Activated T-helper 2 cell treated with anti-CD3 and anti-CD28 coated beads, Interferon-gamma antibody, Interleukin-2, Interleukin-4, amounts not matched to agents 10 μg/mL and 5 μg/mL and 100 μg/mL, durations not matched to agents 14 hours and 24 hours and 36 hours (primary cell): ENCODE measurements around the gene EXOSC2. TPM values are rescaled to one million over a fixed set of nuclear protein-coding genes. Genes with fewer than 3 reads are reported as not detected.
"Not testable (repeated sequence)": the region's sequence is repeated elsewhere in the genome, so short reads cannot be mapped to it uniquely, and the experiment has no call there.

ENCODE experiments used
- DNase-seq: peaks from one replicate; pipeline ENCODE4 v3.0.0; 2021; ENCODE audit warnings: low spot score
- H3K27ac Mint-ChIP-seq: one replicate; pipeline ENCODE4 v1.8.0; 2021; ENCODE audit warnings: mixed read lengths
- H3K27me3 Mint-ChIP-seq: one replicate; pipeline ENCODE4 v1.8.0; 2021; ENCODE audit warnings: low read depth, mixed read lengths
- H3K36me3 Mint-ChIP-seq: one replicate; pipeline ENCODE4 v1.8.0; 2021; ENCODE audit warnings: low read depth, mixed read lengths
- H3K4me1 Mint-ChIP-seq: one replicate; pipeline ENCODE4 v1.8.0; 2021; ENCODE audit warnings: low read depth, mixed read lengths
- H3K4me3 Mint-ChIP-seq: one replicate; pipeline ENCODE4 v1.8.0; 2021; ENCODE audit warnings: low read depth, mild to moderate bottlenecking, moderate library complexity, mixed read lengths
- H3K9me3 Mint-ChIP-seq: one replicate; pipeline ENCODE4 v1.8.0; 2021; ENCODE audit warnings: mixed read lengths
- intact Hi-C: fragments of 100-400 bp; cut with micrococcal nuclease; formaldehyde crosslinking; loops from one replicate; pipeline ENCODE4 v1.15.1; 2023
- total RNA-seq: library from RNA; stranded (reverse); gene quantifications from 2 replicates; pipeline ENCODE4 v1.2.3, GENCODE V29; 2022

Gene EXOSC2
- total RNA-seq, 1 donor from 2014 or later: 93.0 TPM

DNA sequence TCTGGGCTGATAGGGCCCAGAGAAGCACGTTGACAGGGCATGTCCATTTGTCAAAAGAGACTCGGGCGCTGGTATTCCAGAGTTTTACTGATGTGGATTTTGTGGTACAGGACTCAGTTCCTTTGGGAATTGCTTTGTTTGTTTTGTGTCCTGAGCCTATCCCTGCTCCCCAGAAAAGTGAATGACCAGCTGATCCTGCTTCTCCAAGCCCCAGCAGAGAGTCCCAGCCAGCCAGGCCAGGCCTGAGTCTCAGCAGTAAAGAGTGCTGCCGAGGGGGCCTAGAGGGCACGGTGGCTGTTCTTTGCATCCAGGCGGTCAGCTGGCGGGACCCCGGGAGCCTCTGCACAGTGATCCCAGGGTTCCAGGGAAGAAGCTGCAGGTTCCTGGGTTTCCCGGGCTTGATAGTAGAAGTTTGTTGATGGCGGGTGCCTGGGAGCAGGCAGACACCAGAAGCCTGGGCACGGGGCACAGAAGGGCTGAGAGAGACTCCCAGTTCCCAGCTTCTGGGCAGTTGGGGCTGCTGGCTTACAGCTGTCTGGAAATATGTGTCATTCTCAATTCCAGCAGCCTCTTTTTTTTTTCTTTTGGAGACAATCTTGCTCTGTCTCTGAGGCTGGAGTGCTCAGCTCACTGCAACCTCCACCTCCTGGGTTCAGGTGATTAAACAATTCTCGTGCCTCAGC lies 20.5 kb upstream of the EXOSC2 start:
- intact Hi-C loops: no loop called here
- Mint-ChIP-seq H3K27me3 (peaks cover 13% of the 10 kb centered on the region), H3K4me1 (no peaks in the 10 kb centered on the region), H3K27ac (no peak overlapping the region), H3K36me3 (no peaks in the 10 kb centered on the region), H3K4me3 (no peak overlapping the region), H3K9me3 (no peaks in the 10 kb centered on the region)
- no peak for DNase-seq

DNA sequence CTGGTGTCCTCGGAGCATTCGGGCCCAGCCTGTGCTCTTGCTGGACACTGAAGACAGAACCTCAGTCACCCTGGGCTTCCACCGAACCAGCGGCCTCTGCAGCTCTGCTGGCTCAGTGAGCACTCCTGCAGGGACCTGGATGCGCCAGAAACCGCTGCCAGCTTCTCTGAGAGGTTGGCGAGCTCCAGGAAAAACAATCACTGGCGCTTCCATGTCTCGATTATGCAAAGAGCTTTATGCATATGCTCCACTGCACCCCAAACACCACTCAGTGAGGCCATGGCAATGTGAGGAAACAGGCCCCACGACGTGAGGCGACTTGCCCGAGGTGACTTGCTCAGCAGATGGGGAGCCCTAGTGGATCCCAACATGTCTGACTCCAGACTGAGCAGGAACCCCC lies 18.2 kb upstream of the EXOSC2 start:
- Mint-ChIP-seq H3K9me3 (no peaks in the 10 kb centered on the region), H3K4me3 (no peak overlapping the region), H3K27me3 (peaks cover 14% of the 10 kb centered on the region), H3K36me3 (no peaks in the 10 kb centered on the region), H3K27ac (no peak overlapping the region), H3K4me1 (no peaks in the 10 kb centered on the region)
- intact Hi-C loops: no loop called here
- DNase-seq: no peak

DNA sequence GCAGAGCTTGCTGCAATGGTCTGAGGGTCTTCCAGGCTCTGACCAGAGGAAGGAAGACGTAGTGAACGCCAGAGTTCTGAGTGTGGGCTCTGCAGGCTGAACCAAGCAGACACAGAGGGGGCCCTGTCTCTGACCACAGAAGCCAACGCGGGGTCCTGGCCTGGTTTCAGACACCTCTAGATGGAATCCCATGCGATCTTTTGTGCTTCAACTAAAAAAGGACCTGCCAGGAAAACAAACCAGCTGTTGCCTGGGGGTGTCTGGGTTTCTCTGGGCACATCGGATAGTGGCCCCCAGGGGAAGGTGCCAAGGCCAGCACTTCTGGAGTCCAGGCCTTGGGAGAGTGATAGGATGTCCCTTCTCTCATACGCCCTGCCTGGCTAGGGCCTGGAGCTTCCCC lies 16.3 kb upstream of the EXOSC2 start:
- Mint-ChIP-seq H3K4me3 (no peak overlapping the region), H3K9me3 (no peaks in the 10 kb centered on the region), H3K27me3 (peaks cover 9% of the 10 kb centered on the region), H3K27ac (no peak overlapping the region), H3K36me3 (no peaks in the 10 kb centered on the region), H3K4me1 (peaks cover under 1% of the 10 kb centered on the region)
- no peak for DNase-seq
- intact Hi-C loops: no loop called here

DNA sequence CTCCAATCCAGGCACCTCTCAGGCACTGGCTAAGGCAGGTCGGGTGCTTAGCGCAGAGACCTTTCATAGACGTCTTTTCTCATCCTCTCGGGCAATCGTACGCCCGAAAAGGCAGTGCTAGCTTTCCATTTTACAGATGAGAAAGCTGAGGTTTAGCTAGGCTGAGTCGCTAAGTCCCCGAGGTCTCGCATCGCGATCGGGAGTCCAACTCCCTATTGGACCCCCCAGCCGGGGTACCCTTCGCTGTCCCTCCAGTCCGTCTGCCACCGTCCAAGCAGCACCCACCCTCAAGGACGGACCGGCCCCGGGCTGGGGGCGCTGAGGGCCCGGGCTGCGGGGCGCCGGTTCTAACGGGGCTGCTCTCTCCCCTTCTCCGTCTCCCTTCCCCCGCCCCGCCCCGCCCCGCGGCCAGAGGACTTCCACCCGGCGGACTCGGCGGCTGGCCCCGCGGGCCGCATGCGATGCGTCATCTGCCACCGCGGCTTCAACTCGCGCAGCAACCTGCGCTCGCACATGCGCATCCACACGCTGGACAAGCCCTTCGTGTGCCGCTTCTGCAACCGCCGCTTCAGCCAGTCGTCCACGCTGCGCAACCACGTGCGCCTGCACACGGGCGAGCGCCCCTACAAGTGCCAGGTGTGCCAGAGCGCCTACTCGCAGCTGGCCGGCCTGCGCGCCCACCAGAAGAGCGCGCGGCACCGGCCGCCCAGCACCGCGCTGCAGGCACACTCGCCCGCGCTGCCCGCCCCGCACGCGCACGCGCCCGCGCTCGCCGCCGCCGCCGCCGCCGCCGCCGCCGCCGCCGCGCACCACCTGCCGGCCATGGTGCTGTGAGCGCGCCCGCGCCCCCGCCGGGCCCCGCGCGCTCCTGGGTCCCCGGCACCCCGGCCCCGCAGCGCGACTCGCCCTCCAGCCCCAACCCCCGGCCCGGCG lies 12.5 kb upstream of the EXOSC2 start:
- Mint-ChIP-seq H3K4me3 (peak overlapping the region; percentile 47), H3K27ac (no peak overlapping the region), H3K27me3 (peaks cover 11% of the 10 kb centered on the region), H3K9me3 (no peaks in the 10 kb centered on the region), H3K4me1 (peaks cover 3% of the 10 kb centered on the region), H3K36me3 (no peaks in the 10 kb centered on the region)
- intact Hi-C loops: loop anchor here (10.0 kb wide), 1 partner anchor 96 kb away; no protein-coding TSS in a partner anchor
- peak; percentile 60 for DNase-seq

DNA sequence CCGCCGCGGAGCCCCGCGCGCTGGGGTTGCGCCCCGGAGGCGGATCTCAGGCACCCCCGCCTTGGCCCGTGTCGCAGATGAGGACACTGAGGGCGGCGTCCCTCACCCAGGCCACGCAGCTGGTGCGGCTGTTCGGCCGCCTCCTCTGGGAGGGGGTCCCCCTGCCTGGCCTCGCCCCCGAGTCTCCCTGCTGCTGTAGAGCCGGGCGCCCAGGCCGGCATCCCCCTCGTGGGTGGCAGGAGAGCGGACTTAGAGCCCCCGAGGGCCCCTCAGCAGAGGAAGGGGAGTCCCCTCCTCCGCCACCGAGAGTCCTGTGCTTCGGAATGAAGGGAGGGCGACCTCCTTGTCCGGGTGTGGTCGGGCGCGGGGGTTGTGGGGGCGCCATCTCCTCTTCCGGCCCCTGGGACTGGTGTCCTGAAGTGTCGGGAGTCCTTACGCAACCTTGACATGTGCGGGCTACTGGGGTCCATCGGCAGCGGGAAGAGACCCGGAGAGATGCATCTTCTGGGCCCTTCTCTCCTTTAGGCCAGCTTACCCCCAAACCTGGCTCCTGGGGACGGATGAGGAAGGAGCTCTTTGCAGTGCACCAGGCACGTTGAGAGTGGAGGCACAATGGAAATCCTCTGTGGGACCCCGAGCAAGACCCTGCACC lies 11.7 kb upstream of the EXOSC2 start:
- no peaks in the 10 kb centered on the region for H3K36me3 Mint-ChIP-seq
- intact Hi-C loops: loop anchor here (1.0 to 10.0 kb wide), 2 partner anchors 97 to 221 kb away; no protein-coding TSS in a partner anchor
- no peaks in the 10 kb centered on the region for H3K9me3 Mint-ChIP-seq
- H3K4me1 Mint-ChIP-seq: peaks cover 3% of the 10 kb centered on the region
- peaks cover 11% of the 10 kb centered on the region for H3K27me3 Mint-ChIP-seq
- H3K27ac Mint-ChIP-seq: no peak overlapping the region
- peak overlapping the region; percentile 86 for H3K4me3 Mint-ChIP-seq
- DNase-seq: peak; percentile 21

DNA sequence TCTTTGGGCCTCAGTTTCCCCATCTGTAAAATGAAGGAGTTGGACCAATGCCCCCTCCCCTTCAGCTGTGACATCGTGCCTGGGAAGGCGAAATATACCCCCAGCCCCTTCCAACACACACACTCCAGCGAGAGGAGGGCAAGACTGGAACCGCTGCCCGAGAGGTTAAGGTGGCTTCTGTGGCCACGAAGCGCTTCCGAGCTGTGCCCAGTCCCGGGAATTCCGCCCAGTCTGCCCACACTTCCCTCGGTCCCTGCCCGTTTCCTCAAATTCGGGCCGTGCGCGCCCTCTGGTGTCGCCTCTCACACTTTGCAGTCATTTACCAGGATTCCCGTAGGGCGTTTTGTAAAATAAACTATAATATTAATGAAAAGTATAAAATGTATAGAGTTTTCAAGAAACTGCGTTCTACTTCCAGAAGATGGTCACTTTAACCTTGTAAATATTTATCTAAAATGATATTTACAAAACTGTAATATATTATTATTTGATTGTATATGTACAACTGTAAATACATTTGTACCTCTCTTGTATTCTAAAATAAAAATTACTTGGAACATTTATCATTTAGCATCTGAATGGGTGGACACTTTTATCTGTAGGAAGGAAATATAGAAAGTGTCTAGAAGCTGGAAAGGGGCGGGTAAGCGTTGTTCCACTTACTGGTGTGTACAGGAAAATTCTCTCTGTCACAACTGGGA lies 11.0 kb upstream of the EXOSC2 start:
- H3K27me3 Mint-ChIP-seq: peaks cover 13% of the 10 kb centered on the region
- peak overlapping the region; percentile 77 for H3K27ac Mint-ChIP-seq
- H3K9me3 Mint-ChIP-seq: no peaks in the 10 kb centered on the region
- DNase-seq: peak; percentile 34
- intact Hi-C loops: loop anchor here (1.0 to 10.0 kb wide), 2 partner anchors 98 to 221 kb away; no protein-coding TSS in a partner anchor
- H3K36me3 Mint-ChIP-seq: no peaks in the 10 kb centered on the region
- peak overlapping the region; percentile 86 for H3K4me3 Mint-ChIP-seq
- H3K4me1 Mint-ChIP-seq: peaks cover 5% of the 10 kb centered on the region

DNA sequence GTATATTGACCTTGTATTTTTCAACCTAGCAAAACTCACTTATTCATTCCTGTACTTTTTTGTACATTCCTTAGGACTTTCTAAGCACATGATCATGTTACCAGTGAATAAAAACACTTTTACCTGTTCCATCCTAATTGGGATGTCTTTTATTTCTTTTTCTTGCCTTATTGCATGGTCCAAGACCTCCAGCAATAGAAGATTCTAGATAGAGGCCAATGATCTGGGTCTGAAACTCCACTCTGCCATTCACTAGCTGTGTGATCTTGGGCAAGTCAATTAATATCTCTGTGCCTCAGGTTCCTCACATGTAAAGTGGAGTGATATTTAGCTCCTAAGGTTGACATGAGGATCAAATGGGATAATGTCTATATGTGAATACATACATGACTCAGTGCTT lies 8.5 kb upstream of the EXOSC2 start:
- H3K4me1 Mint-ChIP-seq: peaks cover 15% of the 10 kb centered on the region
- no peaks in the 10 kb centered on the region for H3K9me3 Mint-ChIP-seq
- H3K4me3 Mint-ChIP-seq: no peak overlapping the region
- H3K36me3 Mint-ChIP-seq: no peaks in the 10 kb centered on the region
- DNase-seq: no peak
- intact Hi-C loops: loop anchor here (10.0 kb wide), 1 partner anchor 100 kb away; no protein-coding TSS in a partner anchor
- peaks cover 13% of the 10 kb centered on the region for H3K27me3 Mint-ChIP-seq
- H3K27ac Mint-ChIP-seq: no peak overlapping the region

DNA sequence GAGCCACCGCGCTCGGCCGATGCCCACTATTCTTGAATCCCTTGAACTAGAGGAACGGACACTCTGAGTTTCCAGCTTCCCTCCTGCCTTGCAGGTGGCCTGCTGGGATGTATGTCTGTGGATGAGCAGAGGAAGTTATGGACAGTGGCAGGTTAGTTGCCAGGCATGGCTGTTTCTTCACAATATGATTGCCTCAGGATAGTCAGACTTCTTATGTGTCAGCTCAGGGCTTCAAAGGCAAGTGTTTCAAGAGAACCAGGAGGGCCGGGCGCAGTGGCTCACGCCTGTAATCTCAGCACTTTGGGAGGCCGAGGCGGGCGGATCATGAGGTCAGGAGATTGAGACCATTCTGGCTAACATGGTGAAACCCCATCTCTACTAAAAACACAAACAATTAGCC lies 7.6 kb upstream of the EXOSC2 start:
- peaks cover 19% of the 10 kb centered on the region for H3K4me1 Mint-ChIP-seq
- intact Hi-C loops: loop anchor here (10.0 kb wide), 1 partner anchor 101 kb away; no protein-coding TSS in a partner anchor
- H3K27ac Mint-ChIP-seq, H3K9me3 Mint-ChIP-seq, H3K4me3 Mint-ChIP-seq, H3K27me3 Mint-ChIP-seq, H3K36me3 Mint-ChIP-seq, DNase-seq: not testable (repeated sequence)

DNA sequence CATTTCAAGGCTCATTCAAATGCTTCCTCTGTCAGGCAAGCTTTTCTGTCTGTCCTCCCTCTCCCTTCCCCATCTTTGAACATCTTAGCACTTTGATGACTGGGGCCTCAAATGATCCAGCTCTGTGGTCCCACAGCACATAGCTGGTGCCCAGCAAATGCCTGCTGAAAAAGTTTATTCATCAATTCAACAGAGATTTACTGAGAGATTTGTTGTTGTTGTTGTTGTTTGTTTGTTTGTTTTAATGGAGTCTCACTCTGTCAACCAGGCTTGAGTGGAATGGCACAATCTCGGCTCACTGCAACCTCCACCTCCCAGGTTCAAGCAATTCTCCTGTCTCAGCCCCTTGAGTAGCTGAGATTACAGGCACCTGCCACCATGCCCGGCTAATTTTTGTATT lies 6.0 kb upstream of the EXOSC2 start:
- no peaks in the 10 kb centered on the region for H3K36me3 Mint-ChIP-seq
- no peak for DNase-seq
- H3K27me3 Mint-ChIP-seq: peaks cover 7% of the 10 kb centered on the region
- peaks cover 18% of the 10 kb centered on the region for H3K4me1 Mint-ChIP-seq
- no peak overlapping the region for H3K4me3 Mint-ChIP-seq
- intact Hi-C loops: loop anchor here (10.0 kb wide), 1 partner anchor 103 kb away; no protein-coding TSS in a partner anchor
- H3K27ac Mint-ChIP-seq: no peak overlapping the region
- H3K9me3 Mint-ChIP-seq: no peaks in the 10 kb centered on the region

DNA sequence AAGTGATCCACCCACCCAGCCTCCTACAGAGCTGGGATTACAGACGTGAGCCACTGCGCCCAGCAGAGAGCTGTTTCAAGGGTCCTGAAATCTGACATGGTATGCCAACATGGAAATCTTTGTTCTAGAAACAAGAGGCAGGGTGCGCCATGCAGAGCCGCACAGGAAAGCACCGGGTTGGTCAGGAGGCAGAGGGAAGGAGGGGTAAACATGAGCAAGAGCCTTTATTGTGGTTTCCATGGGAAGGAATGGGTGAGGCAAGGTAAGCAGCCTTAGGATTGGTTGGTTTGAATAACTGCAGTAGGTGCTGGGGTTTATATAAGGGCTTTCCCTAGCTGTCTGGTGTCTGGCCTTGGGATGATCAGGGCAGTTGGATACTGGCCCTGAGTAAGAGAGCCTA lies 5.5 kb upstream of the EXOSC2 start:
- intact Hi-C loops: loop anchor here (10.0 kb wide), 1 partner anchor 103 kb away; no protein-coding TSS in a partner anchor

DNA sequence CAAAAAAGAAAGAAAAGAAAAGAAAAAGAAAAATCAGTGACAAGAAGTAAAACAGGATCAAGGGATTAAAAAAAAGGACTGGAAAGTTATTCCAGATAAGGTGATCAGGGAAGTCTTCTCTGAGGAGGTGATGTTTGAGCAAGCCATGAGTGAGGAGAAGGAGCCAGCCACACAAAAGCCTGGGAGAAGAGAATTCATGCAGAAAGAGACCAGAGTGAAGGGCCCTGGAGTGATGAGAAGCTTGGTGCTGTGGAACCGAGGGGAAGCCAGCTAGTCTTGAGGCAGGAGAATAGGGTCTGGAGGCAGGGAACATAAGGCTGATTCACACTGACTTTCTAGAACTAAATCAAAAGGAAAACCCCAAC lies 4.0 kb upstream of the EXOSC2 start:
- no peak overlapping the region for H3K27ac Mint-ChIP-seq

More for the DNA sequence above, 5.5 kb upstream of the EXOSC2 start:
- H3K27me3 Mint-ChIP-seq: peaks cover 7% of the 10 kb centered on the region
- no peak overlapping the region for H3K4me3 Mint-ChIP-seq
- no peak overlapping the region for H3K27ac Mint-ChIP-seq
- no peaks in the 10 kb centered on the region for H3K36me3 Mint-ChIP-seq
- no peak for DNase-seq
- no peaks in the 10 kb centered on the region for H3K9me3 Mint-ChIP-seq
- H3K4me1 Mint-ChIP-seq: peaks cover 22% of the 10 kb centered on the region

More for the DNA sequence above, 4.0 kb upstream of the EXOSC2 start:
- H3K9me3 Mint-ChIP-seq: no peaks in the 10 kb centered on the region
- intact Hi-C loops: loop anchor here (10.0 kb wide), 1 partner anchor 105 kb away; no protein-coding TSS in a partner anchor
- DNase-seq: no peak
- peaks cover 7% of the 10 kb centered on the region for H3K27me3 Mint-ChIP-seq
- H3K36me3 Mint-ChIP-seq: peaks cover 4% of the 10 kb centered on the region
- no peak overlapping the region for H3K4me3 Mint-ChIP-seq
- H3K4me1 Mint-ChIP-seq: peaks cover 26% of the 10 kb centered on the region
